K562 (cell line): ENCODE measurements around the gene MPC1. TPM values are rescaled to one million over a fixed set of nuclear protein-coding genes. Genes with fewer than 3 reads are reported as not detected.

ENCODE experiments used
- ATAC-seq: fragments of 200-7000 bp; cut with Tn5 transposase; 3 replicates; pipeline ENCODE4 v1.9.1; 2020; ENCODE audit warnings: moderate library complexity
- BruUV-seq: library from RNA; stranded (reverse); fragments of 400-500 nt; replicated peaks from 2 replicates; lab custom pipeline; 2021; lab: Mats Ljungman, UMichigan
- CTCF ChIA-PET: fragments of 300-600 bp; formaldehyde crosslinking; extraction: SDS; loops from one replicate; lab custom pipeline; 2021; ENCODE audit warnings: low intra/inter-chr PET ratio; lab: Yijun Ruan, JAX
- POLR2A ChIA-PET: fragments of 300-600, 350-650 bp; sonication (Branson Sonifier 250); formaldehyde crosslinking; extraction: SDS; loops from one replicate; lab custom pipeline; 2021; ENCODE audit warnings: antibody characterized with exemption, inconsistent platforms; lab: Yijun Ruan, JAX
- DNase-seq, 4 experiments: peaks; one replicate each; pipeline versions ENCODE4 v3.0.0 to v3.0.0-alpha.2; 2011 to 2018; ENCODE audit warnings: low spot score in 3 of 4, mixed read lengths in 3 of 4; ENCODE audit errors: extremely low read depth in 1 of 4
- FAIRE-seq: peaks from 2 replicates; lab custom pipeline; 2011; peaks lifted over from hg19 to GRCh38; lab: Jason Lieb, UNC
- H2AFZ ChIP-seq: 2 replicates; pipeline ENCODE4 v1.6.0; 2011; ENCODE audit warnings: low read depth, low read length, control low read depth, inconsistent platforms
- H3K27ac ChIP-seq: fragments of 200-600 bp; 3 replicates; pipeline ENCODE4 v1.8.0; 2011; ENCODE audit warnings: low read depth, mild to moderate bottlenecking, control low read depth, inconsistent platforms, low read length, moderate library complexity, mixed read lengths; ENCODE audit errors: extremely low read depth
- H3K27me3 ChIP-seq, 2 experiments: fragments of 300-600 bp in 1 of 2; 2 replicates in 1 of 2; 3 replicates in 1 of 2; pipeline versions ENCODE4 v1.6.0 to v1.8.0; 2011; ENCODE audit warnings: inconsistent platforms in 2 of 2, low read length in 2 of 2, mild to moderate bottlenecking in 1 of 2, mixed read lengths in 1 of 2, moderate library complexity in 1 of 2; ENCODE audit not compliant: control insufficient read depth in 2 of 2, insufficient read depth in 2 of 2
- H3K36me3 ChIP-seq: fragments of 300-600 bp; 3 replicates; pipeline ENCODE4 v1.8.0; 2011; ENCODE audit warnings: mild to moderate bottlenecking, low read length, inconsistent platforms; ENCODE audit not compliant: control insufficient read depth, insufficient read depth
- H3K4me1 ChIP-seq, 2 experiments: fragments of 200-600 bp in 1 of 2; replicated peaks in 1 of 2; 2 replicates in 1 of 2; 3 replicates in 1 of 2; pipeline versions ENCODE4 v1.5.1 to v1.8.0; 2011; ENCODE audit warnings: inconsistent platforms in 2 of 2, low read length in 2 of 2, mild to moderate bottlenecking in 1 of 2, mixed read lengths in 1 of 2, moderate library complexity in 1 of 2; ENCODE audit not compliant: control insufficient read depth in 2 of 2, insufficient read depth in 2 of 2
- H3K4me2 ChIP-seq: 2 replicates; pipeline ENCODE4 v1.6.1; 2011; ENCODE audit warnings: low read length, control low read depth, inconsistent platforms, mixed read lengths; ENCODE audit not compliant: insufficient read depth
- H3K4me3 ChIP-seq: fragments of 200-600 bp; sonication (generic), shearing (Covaris generic); 2 replicates; pipeline ENCODE4 v1.5.1; 2016; ENCODE audit warnings: control low read depth, inconsistent platforms
- H3K79me2 ChIP-seq: fragments of 200-600 bp; 3 replicates; pipeline ENCODE4 v1.8.0; 2011; ENCODE audit warnings: low read length, inconsistent platforms; ENCODE audit not compliant: control insufficient read depth, insufficient read depth
- H3K9ac ChIP-seq, 2 experiments: 2 replicates each; pipeline versions ENCODE4 v1.6.0 to v1.6.1; 2011; ENCODE audit warnings: low read depth in 2 of 2, low read length in 2 of 2, control low read depth in 1 of 2, inconsistent platforms in 1 of 2, mild to moderate bottlenecking in 1 of 2, mixed read lengths in 1 of 2; ENCODE audit not compliant: insufficient read depth in 1 of 2
- H3K9me1 ChIP-seq: one replicate; pipeline ENCODE4 v1.6.0; 2011; ENCODE audit warnings: inconsistent platforms, mild to moderate bottlenecking, low read length, moderate library complexity; ENCODE audit not compliant: control insufficient read depth, insufficient read depth
- H3K9me3 ChIP-seq: replicated peaks from 2 replicates; pipeline ENCODE4 v1.5.1; 2011; ENCODE audit warnings: low read depth, low read length, inconsistent platforms; ENCODE audit not compliant: control insufficient read depth, insufficient read depth
- H4K20me1 ChIP-seq: replicated peaks from 2 replicates; pipeline ENCODE4 v1.6.1; 2011; ENCODE audit warnings: low read length, inconsistent platforms, mixed read lengths; ENCODE audit not compliant: control insufficient read depth, insufficient read depth
- CREM ChIP-seq: IDR thresholded peaks from 2 replicates; pipeline ENCODE4 v1.6.1; 2014; ENCODE audit warnings: antibody characterized with exemption, low read depth
- CTCFL ChIP-seq: IDR thresholded peaks from 2 replicates; pipeline ENCODE4 v1.6.1; 2011; ENCODE audit warnings: borderline replicate concordance, low read depth, mild to moderate bottlenecking, moderate library complexity, low read length; ENCODE audit not compliant: insufficient read depth, poor library complexity, severe bottlenecking
- MBD2 ChIP-seq: sonication (generic); IDR thresholded peaks from 2 replicates; pipeline ENCODE4 v1.6.1; 2016; ENCODE audit warnings: low read depth, borderline replicate concordance
- NR1H2 ChIP-seq: sonication (generic); formaldehyde crosslinking; IDR thresholded peaks from 2 replicates; pipeline ENCODE4 v1.4.0; 2020; ENCODE audit warnings: mild to moderate bottlenecking, missing genetic modification reagents
- NR2C1 ChIP-seq, 2 experiments: fragments of 450-650 bp; IDR thresholded peaks; 2 replicates each; pipeline ENCODE4 v1.6.1; 2017; ENCODE audit warnings: mild to moderate bottlenecking in 2 of 2, antibody characterized with exemption in 1 of 2, inconsistent platforms in 1 of 2, missing compliant biosample characterization in 1 of 2, missing genetic modification characterization in 1 of 2
- SUPT5H ChIP-seq: fragments of 450-650 bp; IDR thresholded peaks from 2 replicates; pipeline ENCODE4 v1.6.1; 2016
- ZNF184 ChIP-seq: sonication (generic); formaldehyde crosslinking; IDR thresholded peaks from 2 replicates; pipeline ENCODE4 v1.5.0; 2020; ENCODE audit warnings: missing genetic modification reagents
- ZNF282 ChIP-seq: sonication (generic); formaldehyde crosslinking; IDR thresholded peaks from 2 replicates; pipeline ENCODE4 v1.8.1; 2023; ENCODE audit warnings: missing genetic modification reagents
- ZNF324 ChIP-seq: fragments of 250-450 bp; sonication (Bioruptor Pico); IDR thresholded peaks from 2 replicates; pipeline ENCODE4 v1.4.0; 2020; ENCODE audit warnings: mild to moderate bottlenecking
- WGBS: fragments of 100-300 bp; shearing (Covaris generic); methylation state at CpG from one replicate; pipeline ENCODE4 v1.1.6; 2016; ENCODE audit warnings: low coverage, mixed read lengths; ENCODE audit not compliant: insufficient coverage; ENCODE audit errors: missing lambda C conversion rate; 5-methylcytosine and 5-hydroxymethylcytosine counted together
- in situ Hi-C: fragments of 300-500 bp; cut with MboI; formaldehyde crosslinking; loops from 4 replicates; pipeline ENCODE4 v1.15.0; 2018; ENCODE audit warnings: inconsistent platforms, mixed read lengths
- intact Hi-C: fragments of 100-400 bp; cut with micrococcal nuclease; formaldehyde crosslinking; loops from 2 replicates; pipeline ENCODE4 v1.14.2; 2022
- polyA plus RNA-seq, 8 experiments: library from polyadenylated mRNA; depleted of rRNA in 4 of 8; stranded (reverse) in 5 of 8; unstranded in 3 of 8; fragments of >200 nt; fragmentation: Nextera tagmentation in 2 of 8; fragmentation: Illumina TruSeq in 1 of 8; extraction: Ambion mirVana in 2 of 8; extraction: Trizol in 1 of 8; gene quantifications; 2 replicates each; pipeline versions ENCODE4 v1.2.1 to v1.2.3, GENCODE V29; 2011 to 2014; ENCODE audit warnings: inconsistent platforms in 1 of 8, missing spikeins in 1 of 8
- total RNA-seq, 7 experiments: library from RNA; depleted of rRNA in 6 of 7; stranded (reverse); fragments of >200 nt in 6 of 7; fragmentation: Illumina TruSeq in 2 of 7; extraction: Trizol in 2 of 7; gene quantifications; 2 replicates each; pipeline versions ENCODE4 v1.2.1 to v1.2.3, GENCODE V29; 2011 to 2021; ENCODE audit warnings: low replicate concordance in 1 of 7

MPC1 gene
- total and polyA plus RNA-seq, 9 of the 15 experiments (the other 6 are each of a cell fraction or from before 2014, with no cell fraction given) = 78.6 to 185 (median 138) TPM

DNA sequence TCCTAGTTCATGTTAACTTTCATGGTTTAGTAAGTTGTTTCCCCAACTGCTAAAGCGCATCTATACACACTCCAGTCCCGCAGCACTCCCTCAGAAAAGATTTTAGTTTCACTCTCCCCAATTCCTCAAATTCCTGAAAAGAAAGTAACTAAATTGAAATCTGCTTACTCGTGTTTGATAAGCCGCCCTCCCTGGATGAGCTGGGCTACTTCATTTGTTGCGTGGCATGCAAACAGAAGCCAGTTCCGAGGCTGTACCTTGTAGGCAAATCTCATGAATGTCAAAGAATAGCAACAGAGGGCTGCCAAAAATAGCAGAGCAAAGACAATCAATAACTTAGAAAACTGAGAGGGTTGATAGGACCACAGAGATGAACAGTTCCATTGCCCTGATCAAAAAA is 16.9 kb downstream of the MPC1 start (continued):
- TF ChIP-seq NR2C1 (IDR thresholded peaks at IDR 0.05) = no peak
- TF ChIP-seq NR2C1 (tag; IDR thresholded peaks at IDR 0.05) = no peak
- no peak for TF ChIP-seq CTCFL
- TF ChIP-seq ZNF282 = no peak

- no peak for DNase-seq
- Histone ChIP-seq H3K36me3 (peaks cover 44% of the 10 kb centered on the region; the same call in 2 of the 3 replicates), H3K27ac (no peak overlapping the region), H3K27me3 (no peaks in the 10 kb centered on the region), H3K4me2 (no peak overlapping the region), H2AFZ (no peak overlapping the region), H3K4me1 (no peaks in the 10 kb centered on the region; a peak in 1 of 5 replicates), H3K9me1 (no peaks in the 10 kb centered on the region), H3K9ac (no peak overlapping the region), H3K9me3 (no peaks in the 10 kb centered on the region), H3K4me3 (no peak overlapping the region), H4K20me1 (no peaks in the 10 kb centered on the region), H3K79me2 (no peaks in the 10 kb centered on the region)
- no peak for FAIRE-seq
- in situ Hi-C loops (no loop called here), intact Hi-C loops (no loop called here)
- ChIA-PET CTCF (no interaction called here), POLR2A (interaction anchor here (0.9 kb wide), 1 partner anchor 16 kb away, joined by 4 read pairs; no protein-coding TSS in a partner anchor)
- no peak for ATAC-seq
- 80% methylated on average over 2 of the region's 2 CpGs for WGBS
- no TSS peak for BruUV-seq
- TF ChIP-seq MBD2 (no peak), NR1H2 (CRISPR knock-in tag) (no peak), ZNF324 (no peak), SUPT5H (no peak), ZNF184 (CRISPR knock-in tag) (no peak), CREM (no peak)
Measured at GRCh38 chr6:166365221-166365620, 17.5 kb downstream of the MPC1 start.
